ENCODE data around the gene SHF.

The SHF gene

GRCh38 chr15:45134682-45135604 is 52.8 kb downstream of the SHF start (continued):
- TF ChIP-seq, protein P1, sequence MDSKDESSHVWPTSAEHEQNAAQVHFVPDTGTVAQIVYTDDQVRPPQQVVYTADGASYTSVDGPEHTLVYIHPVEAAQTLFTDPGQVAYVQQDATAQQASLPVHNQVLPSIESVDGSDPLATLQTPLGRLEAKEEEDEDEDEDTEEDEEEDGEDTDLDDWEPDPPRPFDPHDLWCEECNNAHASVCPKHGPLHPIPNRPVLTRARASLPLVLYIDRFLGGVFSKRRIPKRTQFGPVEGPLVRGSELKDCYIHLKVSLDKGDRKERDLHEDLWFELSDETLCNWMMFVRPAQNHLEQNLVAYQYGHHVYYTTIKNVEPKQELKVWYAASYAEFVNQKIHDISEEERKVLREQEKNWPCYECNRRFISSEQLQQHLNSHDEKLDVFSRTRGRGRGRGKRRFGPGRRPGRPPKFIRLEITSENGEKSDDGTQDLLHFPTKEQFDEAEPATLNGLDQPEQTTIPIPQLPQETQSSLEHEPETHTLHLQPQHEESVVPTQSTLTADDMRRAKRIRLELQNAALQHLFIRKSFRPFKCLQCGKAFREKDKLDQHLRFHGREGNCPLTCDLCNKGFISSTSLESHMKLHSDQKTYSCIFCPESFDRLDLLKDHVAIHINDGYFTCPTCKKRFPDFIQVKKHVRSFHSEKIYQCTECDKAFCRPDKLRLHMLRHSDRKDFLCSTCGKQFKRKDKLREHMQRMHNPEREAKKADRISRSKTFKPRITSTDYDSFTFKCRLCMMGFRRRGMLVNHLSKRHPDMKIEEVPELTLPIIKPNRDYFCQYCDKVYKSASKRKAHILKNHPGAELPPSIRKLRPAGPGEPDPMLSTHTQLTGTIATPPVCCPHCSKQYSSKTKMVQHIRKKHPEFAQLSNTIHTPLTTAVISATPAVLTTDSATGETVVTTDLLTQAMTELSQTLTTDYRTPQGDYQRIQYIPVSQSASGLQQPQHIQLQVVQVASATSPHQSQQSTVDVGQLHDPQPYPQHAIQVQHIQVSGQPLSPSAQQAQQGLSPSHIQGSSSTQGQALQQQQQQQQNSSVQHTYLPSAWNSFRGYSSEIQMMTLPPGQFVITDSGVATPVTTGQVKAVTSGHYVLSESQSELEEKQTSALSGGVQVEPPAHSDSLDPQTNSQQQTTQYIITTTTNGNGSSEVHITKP (tag by site-specific recombination; IDR thresholded peaks at IDR 0.05) = no peak
- TF ChIP-seq, protein P2, sequence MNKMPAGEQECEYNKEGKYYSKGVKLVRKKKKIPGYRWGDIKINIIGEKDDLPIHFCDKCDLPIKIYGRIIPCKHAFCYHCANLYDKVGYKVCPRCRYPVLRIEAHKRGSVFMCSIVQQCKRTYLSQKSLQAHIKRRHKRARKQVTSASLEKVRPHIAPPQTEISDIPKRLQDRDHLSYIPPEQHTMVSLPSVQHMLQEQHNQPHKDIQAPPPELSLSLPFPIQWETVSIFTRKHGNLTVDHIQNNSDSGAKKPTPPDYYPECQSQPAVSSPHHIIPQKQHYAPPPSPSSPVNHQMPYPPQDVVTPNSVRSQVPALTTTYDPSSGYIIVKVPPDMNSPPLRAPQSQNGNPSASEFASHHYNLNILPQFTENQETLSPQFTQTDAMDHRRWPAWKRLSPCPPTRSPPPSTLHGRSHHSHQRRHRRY (tag by site-specific recombination; IDR thresholded peaks at IDR 0.05) = no peak
- TF ChIP-seq SP7 (tag by site-specific recombination; IDR thresholded peaks at IDR 0.05) (no peak), ZNF639 (tag by site-specific recombination; IDR thresholded peaks at IDR 0.05) (no peak), ZNF140 (tag by site-specific recombination; IDR thresholded peaks at IDR 0.05) (no peak), ZNF654 (tag by site-specific recombination; IDR thresholded peaks at IDR 0.05; ENCODE audit: low read depth) (no peak), ZNF292 (tag by site-specific recombination; IDR thresholded peaks at IDR 0.05; ENCODE audit: borderline replicate concordance, low read depth) (no peak)
- TF ChIP-seq, protein P3, sequence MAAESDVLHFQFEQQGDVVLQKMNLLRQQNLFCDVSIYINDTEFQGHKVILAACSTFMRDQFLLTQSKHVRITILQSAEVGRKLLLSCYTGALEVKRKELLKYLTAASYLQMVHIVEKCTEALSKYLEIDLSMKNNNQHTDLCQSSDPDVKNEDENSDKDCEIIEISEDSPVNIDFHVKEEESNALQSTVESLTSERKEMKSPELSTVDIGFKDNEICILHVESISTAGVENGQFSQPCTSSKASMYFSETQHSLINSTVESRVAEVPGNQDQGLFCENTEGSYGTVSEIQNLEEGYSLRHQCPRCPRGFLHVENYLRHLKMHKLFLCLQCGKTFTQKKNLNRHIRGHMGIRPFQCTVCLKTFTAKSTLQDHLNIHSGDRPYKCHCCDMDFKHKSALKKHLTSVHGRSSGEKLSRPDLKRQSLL (tag by site-specific recombination; IDR thresholded peaks at IDR 0.05) = no peak

DNA sequence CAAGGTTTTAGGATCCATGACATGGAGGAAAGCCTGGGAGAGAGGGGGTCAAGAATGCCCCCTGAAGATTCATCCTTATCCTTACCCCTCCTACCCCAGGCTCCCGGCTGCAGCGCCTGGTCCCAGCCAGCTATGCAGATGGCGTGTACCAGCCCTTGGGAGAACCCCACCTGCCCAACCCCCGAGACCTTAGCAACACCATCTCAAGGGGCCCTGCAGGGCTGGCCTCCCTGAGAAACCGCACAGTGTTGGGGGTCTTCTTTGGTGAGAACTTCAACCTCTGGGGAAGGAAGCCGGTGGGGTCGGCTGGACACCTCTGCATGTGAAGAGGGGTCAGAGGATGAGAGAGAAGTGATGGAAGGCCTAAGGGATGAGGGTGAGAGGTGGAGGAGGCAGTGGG is 53.7 kb downstream of the SHF start:
- ChIA-PET POLR2A (no interaction called here), CTCF (interaction anchor here (2.9 kb wide), 1 partner anchor 16 kb away, joined by 16 read pairs; no protein-coding TSS in a partner anchor)
- TF ChIP-seq BCL11B (tag by site-specific recombination; IDR thresholded peaks at IDR 0.05; ENCODE audit: low read depth) = no peak
- TF ChIP-seq, protein P4, sequence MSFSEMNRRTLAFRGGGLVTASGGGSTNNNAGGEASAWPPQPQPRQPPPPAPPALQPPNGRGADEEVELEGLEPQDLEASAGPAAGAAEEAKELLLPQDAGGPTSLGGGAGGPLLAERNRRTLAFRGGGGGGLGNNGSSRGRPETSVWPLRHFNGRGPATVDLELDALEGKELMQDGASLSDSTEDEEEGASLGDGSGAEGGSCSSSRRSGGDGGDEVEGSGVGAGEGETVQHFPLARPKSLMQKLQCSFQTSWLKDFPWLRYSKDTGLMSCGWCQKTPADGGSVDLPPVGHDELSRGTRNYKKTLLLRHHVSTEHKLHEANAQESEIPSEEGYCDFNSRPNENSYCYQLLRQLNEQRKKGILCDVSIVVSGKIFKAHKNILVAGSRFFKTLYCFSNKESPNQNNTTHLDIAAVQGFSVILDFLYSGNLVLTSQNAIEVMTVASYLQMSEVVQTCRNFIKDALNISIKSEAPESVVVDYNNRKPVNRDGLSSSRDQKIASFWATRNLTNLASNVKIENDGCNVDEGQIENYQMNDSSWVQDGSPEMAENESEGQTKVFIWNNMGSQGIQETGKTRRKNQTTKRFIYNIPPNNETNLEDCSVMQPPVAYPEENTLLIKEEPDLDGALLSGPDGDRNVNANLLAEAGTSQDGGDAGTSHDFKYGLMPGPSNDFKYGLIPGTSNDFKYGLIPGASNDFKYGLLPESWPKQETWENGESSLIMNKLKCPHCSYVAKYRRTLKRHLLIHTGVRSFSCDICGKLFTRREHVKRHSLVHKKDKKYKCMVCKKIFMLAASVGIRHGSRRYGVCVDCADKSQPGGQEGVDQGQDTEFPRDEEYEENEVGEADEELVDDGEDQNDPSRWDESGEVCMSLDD (tag by site-specific recombination; IDR thresholded peaks at IDR 0.05) = no peak
- no peak for TF ChIP-seq FEZF1 (tag by site-specific recombination; IDR thresholded peaks at IDR 0.05)
- no peak for TF ChIP-seq OVOL3 (tag by site-specific recombination; IDR thresholded peaks at IDR 0.05)
- no peak for TF ChIP-seq KLF17 (tag by site-specific recombination; IDR thresholded peaks at IDR 0.05)
- no peak for TF ChIP-seq ZNF416 (tag by site-specific recombination; IDR thresholded peaks at IDR 0.05)
- TF ChIP-seq, protein P5, sequence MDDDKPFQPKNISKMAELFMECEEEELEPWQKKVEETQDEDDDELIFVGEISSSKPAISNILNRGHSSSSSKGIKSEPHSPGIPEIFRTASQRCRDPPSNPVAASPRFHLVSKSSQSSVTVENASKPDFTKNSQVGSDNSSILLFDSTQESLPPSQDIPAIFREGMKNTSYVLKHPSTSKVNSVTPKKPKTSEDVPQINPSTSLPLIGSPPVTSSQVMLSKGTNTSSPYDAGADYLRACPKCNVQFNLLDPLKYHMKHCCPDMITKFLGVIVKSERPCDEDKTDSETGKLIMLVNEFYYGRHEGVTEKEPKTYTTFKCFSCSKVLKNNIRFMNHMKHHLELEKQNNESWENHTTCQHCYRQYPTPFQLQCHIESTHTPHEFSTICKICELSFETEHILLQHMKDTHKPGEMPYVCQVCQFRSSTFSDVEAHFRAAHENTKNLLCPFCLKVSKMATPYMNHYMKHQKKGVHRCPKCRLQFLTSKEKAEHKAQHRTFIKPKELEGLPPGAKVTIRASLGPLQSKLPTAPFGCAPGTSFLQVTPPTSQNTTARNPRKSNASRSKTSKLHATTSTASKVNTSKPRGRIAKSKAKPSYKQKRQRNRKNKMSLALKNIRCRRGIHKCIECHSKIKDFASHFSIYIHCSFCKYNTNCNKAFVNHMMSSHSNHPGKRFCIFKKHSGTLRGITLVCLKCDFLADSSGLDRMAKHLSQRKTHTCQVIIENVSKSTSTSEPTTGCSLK (tag by site-specific recombination; IDR thresholded peaks at IDR 0.05) = no peak
- TF ChIP-seq YY1 (tag by site-specific recombination; IDR thresholded peaks at IDR 0.05) = no peak
- no peak for TF ChIP-seq ZNF792 (tag by site-specific recombination; IDR thresholded peaks at IDR 0.05)
- TF ChIP-seq ZBTB48 (tag by site-specific recombination; IDR thresholded peaks at IDR 0.05) = no peak
- TF ChIP-seq IKZF3 (tag by site-specific recombination; IDR thresholded peaks at IDR 0.05) = no peak
- no peaks in the 10 kb centered on the region for H3K36me3 ChIP-seq (ENCODE audit: control insufficient read depth in 2 of 2, insufficient read depth in 1 of 2, low read length in 2 of 2)
- no peaks in the 10 kb centered on the region for H3K4me1 ChIP-seq (ENCODE audit: control insufficient read depth, insufficient read depth, low read length)
- no peaks in the 10 kb centered on the region for H3K9me3 ChIP-seq (ENCODE audit: control insufficient read depth, insufficient read depth, low read depth, low read length)
- no peak overlapping the region for H3K4me3 ChIP-seq (ENCODE audit: low read depth, low read length)
- no peak overlapping the region for H3K27ac ChIP-seq (ENCODE audit: extremely low read depth, low read depth, low read length)
